Smooth muscle cell of the brain vasculature (primary cell): ENCODE data around the gene MAD1L1.
"Not testable (repeated sequence)": the region's sequence is repeated elsewhere in the genome, so short reads cannot be mapped to it uniquely, and the experiment has no call there.

Experiments used
- DNase-seq: peaks from one replicate; pipeline ENCODE4 v3.0.0-alpha.2; 2012; ENCODE audit warnings: low read depth, low spot score

Gene MAD1L1

DNA sequence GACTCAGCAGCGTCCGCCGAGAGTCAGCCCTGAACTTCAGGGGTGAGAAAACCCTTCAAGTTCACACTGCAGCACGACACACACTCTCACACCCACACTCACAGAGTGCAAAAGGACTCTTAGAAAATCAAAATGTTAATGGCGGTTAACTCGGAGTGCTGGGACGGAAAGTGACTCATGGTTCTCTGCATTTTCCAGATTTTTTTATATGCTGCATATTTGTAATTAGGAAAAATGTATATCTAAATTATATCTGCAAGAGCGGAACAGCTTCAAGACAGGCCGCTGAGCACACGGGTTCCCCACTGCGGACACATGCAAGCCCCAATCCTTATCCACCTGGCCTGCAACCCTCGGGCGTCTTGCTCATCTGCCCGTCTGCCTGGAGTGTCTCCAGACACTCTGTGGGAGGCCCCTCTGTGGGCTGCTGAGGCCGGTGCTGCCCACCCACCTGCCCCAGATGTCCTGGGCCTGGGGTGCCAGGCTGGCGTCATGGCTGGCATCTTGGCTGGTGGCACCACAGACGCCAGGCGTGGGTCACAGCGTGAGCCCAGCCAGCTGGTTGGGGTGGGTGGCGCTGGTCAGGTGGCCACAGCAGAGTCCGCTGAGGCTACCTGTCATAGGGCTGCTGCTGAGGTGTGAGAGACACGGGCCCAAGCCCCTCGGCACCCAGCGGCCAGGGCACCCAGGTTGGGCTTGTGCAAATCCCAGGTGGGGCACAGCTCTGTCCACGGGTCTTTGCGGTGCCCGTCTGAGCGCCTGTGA lies 407.7 kb downstream of the MAD1L1 start:
- not testable (repeated sequence) for DNase-seq

DNA sequence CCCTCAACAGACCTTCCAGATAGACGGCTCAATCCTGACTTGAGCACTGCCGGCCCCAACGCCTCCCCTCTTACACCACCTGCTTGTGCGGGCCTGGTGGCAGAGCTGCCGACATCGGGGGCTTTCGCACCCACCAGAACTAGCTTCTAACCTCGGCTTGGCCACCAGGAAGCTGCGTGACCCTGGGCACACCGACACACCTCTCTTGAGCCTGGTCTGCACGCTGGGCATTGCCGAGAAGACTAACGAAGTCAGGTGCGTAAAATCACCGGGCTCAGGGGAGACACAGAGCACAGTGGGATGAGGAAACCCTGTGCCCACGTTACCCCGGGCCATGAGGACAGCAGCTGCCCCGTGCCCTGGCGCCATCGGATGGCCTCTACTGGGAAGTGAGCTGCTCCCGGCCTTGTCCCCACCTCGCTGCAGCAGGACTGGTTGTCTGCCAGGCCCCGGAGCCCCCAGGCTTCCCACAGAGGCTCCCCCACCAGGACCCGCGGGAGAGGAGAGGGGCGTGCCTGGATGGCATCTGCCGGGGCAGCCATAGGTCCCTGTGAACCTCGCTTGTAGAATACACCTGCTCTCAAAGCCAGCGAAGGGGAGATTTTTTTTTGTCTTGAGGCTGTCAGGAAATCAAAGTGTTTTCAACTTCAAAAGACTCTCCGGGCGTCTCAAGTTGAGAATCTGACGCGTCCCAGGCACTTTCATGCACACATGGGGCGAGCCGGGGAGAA lies 408.4 kb downstream of the MAD1L1 start:
- not testable (repeated sequence) for DNase-seq

DNA sequence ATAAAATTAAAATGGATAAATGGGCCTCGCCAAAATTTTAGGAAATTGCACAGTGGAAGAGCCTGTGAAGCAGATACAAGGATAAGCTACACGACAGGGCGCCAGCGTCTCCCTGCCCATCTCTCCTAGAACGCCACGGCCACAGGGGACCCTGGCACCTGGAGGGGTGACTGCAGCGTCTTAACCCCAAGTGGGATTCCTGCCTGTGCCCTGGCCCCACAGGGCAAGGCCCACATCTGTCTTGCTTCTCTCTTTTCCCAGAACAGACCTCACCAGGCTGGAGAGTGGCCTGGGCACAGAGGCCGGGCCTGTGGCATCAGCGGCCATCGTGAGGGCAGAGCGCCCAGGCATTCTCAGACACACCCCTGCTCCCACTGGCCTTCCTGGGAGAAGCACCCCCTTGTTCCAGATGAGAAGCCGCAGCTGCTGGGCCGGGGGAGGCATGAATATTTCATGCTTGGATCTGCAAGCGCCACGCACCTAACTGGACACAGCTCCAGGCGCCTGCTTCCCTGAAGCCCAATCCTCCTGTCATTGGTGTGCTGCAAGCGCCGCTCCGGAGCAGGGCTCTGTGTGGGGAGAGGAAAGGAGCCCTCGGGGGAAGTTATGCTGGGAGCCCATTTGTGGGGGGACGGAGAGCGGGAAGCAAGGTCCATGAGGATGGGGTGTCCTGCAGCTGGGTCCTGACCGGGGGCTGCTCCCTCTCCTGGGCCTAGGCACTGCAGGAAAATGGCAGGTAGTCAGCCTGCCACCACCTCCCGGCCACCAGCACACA lies 409.2 kb downstream of the MAD1L1 start:
- DNase-seq = no peak

DNA sequence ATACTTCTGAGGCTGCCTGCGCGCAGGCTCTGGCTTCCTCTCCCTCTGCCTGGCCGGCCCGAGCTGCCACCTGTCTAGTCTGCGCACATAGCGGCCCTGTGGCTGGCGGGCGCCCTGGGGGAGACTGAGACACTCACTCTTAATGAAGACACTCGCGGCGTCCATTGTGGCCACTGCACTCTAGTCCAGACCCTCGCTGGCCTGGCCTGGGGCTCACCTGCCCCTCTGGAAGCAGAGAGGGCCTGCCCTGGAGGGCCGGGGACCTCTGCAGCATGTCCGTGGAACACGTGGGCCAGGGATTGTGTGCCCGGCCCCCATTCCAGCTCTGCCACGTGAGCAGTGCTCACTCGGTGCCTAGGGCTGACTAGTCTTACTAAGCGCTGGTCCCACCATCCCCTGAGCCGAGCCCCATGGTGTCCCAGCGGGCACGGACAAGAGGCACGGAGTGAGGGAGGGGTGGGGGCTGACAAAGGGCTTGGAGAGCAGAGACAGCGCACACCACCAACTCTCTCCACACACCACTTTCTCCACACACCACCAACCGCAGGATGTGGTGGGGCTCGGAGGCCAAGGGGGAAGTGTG lies 413.4 kb downstream of the MAD1L1 start:
- no peak for DNase-seq

DNA sequence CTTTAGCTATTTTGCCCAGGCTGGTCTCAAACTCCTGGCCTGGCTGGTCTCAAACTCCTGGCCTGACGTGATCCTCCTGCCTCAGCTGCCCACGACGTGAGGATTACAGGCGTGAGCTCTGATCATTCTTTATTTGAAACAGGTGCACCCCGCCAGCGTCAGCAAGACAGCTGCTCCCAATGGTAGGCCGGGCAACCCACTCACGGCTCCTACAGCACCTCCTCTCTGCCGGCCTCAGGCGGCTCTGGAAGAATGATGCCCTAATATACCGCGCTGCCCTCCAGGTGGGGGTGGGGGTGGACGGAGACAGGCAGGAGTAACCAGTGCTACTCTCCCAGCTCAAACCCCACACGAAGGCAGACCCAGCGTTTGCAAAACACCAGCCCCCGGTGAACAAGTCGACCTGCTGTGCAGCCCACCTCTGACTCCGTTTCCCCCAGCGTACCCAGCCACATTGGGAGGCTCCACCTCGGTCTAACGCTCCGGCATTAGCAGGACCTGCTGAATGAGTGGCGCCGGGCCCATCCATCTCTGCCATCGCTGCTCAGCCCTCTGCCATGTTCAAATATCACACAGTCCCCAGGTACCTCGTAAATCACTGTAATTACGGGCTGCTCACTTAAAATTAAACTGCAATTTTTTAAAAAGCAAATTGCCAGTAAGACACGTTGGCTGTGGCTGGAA lies 414.0 kb downstream of the MAD1L1 start:
- DNase-seq = no peak

DNA sequence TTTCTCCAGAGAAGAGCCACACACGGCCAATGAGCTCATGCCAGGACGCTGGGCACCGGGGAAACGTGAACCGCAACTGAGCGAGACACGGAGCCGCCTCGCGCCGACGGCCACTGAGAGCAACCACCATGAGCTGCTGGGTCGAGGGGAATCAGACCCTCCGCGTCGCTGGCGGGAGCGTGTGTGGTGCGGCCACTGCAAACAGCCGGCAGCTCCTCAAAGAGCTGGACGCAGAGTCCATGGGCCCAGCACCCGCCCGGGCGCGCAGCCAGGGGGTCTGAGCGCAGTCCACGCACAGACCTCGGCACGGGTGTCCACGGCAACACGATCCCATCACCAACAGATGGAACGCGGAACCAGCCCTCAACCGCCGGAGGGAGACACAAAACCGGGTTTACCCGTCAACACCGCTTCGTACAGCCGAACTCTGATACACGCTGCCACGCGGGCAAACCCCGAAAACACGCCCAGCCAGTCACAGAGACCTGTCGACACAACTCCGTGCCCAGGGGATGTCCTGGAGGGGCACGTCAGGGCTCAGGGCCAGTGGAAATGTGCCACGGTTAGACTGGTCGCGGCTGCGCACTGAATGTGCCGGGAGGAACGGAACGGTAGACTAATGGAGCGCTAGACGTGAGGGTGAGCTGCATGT lies 415.6 kb downstream of the MAD1L1 start:
- DNase-seq = no peak

DNA sequence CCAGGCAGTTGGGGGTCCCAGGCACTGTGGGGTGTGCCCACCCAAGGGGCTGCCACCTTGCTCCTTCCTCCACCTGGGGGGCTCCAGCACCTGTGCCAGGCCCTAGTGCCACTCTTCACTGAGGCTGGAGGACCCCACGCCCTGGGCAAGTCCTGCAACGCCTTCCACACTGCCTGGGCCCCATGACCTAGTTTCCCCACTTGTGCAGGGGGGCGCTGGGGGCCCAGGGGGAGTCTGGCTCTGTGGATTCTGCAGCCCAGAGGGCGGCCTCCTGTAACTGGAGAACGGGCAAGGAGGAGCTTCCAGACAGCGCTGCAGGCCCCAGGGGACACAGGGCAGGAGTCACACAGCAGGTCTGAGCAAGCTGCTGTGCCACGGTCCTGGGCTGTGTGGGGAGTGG lies 416.3 kb downstream of the MAD1L1 start:
- DNase-seq = not testable (repeated sequence)

DNA sequence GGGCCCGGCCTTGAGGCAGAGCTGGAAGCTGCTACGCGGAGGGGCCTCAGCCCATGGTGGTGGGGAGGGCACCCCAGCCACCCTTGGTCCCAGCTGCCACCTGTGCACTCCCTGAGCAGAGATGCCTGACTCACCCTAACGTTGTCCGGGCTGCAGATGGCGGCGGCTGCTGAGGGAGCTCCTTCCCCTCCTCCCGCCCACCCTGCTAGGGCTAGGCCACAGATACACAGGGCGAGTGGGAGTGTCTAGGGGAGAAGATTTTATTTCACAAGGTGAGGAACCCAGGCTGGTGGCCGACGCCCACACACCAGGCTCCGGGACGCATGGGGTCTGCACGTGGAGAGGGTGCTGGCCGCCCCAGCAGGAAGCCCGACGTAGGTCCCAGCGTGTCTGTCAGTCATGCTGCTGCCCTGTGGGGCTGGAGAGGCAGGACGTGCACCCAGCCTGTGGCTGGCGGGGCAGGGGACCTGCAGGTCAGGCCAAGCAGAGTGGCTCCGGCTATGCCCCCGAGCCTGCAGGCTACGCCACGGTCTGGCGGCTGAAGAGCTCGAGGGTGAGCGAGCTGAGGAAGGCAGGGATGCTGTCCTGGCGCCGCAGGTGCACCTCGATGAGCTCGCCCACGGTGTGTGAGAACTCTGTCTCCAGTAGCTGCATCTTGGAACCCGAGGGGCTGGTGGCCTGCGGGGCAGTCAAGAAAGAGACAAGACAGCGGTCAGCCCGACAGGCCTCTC lies 417.0 kb downstream of the MAD1L1 start:
- DNase-seq = not testable (repeated sequence)

DNA sequence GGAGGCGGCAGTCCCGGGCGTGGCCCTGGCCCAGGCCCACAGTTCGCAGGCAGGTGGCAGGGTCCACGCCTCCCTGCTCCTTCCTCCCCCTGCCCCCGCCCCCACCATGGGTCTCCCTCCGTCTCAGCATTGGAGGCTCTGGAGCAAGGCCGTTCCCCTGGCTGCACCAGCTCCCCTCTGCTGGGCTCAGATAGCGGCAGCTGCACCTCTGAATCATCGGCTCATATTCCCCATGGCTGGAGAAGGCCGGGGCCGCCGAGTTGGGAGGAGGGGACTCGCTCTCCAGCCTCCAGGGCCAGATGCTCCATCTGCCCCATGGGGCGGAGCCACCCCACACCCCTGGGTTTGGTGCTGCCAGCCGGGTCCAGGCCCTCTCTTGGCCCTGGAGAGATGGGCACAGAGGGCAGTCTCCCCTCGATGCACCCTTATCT lies 417.7 kb downstream of the MAD1L1 start:
- no peak for DNase-seq

DNA sequence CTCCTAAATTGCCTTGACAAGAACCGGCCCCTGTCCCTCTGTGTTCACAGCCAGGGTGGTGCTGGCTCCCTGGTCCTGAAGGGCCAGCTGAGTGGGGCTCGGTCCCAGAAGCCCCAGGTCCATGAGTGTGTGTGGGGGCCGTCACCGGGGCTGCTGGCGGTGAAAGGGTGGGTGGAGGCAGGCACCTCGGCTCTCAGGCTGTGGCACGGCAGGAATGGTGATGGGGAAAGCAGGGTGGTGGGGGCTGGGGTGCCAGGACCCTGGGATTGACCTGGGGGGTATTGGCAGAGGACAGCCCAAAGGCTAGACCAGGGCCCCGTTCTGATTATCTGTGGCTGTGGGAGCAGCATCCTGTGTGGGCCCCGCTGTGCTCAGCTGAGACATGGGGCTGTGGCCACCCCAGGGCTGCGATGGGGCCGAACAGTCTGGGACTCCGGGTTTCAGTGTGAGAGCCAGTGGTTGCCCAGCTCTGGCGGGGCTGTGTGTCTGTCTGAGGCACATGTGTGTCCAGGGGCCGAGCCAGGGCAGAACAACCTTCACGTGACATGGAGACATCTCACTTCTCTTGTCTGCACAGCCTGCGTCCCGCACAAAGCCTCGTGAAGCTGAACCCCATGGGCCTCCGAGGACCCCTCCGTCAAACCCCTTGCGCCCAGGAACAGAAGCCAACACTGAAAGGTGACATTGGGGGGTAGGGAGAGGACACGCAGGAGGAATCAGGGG lies 418.5 kb downstream of the MAD1L1 start:
- no peak for DNase-seq

DNA sequence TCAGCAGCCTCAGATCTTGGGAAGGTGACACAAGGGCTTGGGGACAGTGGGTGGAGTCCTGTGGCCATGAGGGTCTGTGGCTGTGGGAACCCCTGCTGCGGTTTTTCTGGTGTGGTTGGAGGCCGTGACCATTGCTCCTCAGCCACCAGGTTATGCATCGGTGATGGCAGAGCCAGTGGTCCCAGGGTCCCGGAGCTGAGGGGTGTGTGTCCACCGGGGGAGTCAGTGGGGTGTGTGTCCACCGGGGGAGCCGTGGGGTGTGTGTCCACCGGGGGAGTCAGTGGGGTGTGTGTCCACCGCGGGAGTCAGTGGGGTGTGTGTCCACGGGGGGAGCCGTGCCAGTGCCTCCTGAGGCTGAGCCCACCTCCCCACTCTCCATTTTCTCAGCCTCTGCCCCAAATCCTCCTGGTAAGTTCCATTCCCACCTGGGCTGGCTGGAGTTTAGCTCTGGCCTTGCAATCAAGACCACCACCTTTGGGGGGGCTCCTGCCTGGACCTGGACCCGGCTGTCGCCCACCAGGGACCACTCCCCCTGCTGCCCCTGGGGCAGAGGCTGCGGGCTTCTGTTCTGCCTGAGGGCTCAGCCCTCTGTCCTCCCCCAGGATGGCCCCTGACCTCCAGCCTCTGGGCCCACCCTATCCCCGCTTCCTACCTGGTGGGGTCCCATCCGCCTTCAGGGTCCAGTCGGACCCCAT lies 419.2 kb downstream of the MAD1L1 start:
- no peak for DNase-seq

DNA sequence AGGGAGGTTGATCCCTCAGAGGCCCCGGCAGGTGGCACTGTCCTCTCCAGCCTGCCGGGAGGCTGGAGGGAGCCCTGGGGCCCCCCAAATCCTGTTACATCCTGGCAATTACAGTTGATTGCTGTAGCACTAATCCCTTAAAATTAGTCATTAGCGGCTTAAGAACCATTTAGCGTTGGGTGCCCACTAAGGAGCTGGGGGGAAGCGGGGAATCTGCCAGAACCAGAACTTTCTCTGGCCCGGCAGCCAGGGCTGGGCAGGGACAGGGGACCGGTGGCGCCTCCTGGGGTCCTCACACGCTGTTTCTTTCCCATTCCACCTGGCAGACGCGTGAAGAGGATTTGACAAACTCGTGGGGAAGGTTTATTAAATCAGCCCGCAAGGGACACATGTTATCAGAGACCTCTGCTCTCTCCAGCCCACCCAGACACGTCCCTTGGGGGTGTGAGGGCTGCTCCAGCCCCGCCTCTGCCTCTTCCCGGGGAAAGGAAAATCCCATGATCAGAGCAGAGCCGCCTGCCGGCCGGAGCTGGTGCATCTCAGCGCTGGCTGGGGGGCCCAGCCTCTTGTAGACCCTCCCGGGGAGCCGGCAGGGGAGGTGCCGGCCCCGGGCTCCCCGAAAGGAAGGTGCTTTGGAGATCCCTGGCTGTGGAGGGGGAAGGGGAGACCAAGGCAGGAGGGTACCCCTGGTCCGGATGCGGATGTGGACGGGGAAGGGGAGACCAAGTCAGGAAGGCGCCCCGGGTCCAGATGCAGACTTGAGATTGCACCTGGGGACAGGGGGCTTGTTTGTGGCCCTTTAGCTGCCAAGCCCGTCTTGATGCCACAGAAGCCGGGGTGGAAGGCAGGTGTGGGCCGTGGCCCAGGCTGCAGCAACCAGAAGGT lies 420.0 kb downstream of the MAD1L1 start:
- no peak for DNase-seq

DNA sequence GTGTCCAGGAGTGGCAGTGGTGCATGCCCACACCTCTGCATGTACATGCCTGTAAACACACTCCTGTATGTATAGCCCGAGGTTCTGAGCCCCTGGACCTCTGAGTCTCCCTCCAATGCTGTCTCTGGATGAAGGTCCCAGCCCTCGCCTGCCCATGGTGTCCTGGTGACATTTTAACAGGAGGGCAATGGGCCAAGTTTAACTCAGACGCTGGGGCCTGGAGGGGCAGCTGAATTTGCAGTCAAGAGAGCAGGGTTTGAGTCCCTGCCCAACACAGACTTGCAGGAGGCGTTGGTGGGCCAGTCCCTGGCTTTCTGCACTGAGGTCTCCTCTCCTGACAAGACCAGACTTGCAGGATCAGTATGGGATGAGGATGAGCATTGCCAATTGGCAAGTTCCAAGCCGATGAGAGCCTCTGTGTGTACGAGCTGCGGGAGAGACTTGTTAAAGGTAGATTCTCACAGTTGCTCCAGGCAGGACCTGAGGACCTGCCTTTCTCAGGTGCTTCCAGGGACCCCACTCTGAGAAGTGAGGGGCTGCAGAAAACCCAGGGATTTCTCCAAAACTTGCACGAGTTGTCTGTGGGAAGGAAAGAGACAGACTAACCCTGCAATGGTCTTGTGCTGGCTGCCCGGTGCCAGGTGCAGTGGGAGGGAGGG lies 420.8 kb downstream of the MAD1L1 start:
- no peak for DNase-seq

DNA sequence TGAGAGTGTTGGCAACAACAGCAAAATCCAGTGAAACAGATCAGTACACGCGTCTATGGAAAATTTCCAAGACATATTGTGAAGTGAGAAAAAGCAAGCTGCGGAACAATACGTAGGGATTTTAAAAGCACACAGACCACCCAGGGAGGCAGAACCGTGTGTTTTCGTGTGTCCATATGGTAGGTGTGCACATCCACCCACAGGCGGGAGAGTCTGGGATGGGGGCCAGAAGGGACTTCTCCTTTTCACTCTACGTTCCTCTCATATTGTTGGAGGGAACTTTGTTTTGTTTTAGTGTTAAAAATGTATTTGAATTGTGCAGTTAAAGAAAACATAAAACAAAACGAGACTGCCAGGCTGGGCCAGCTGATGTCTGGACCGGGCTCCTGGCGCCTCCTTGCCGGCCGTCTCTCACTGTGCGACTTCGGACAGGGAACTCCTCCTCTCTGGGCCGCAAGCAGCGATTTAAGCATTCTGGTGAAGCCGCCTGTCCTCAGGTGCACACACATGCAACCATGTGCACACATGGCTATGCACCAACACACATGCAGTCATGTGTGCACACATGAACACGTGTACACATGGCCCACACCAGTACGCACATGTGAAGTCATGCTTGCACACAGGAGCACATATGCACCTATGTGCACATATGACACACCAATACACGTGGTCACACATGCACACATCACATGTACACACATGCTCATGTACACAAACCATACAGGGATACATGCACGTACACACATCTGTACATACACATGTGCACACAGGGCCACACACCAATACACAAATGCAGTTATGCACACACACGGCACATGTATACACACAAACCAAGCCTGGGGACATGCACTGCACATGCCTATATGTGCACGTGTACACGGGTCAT lies 421.5 kb downstream of the MAD1L1 start:
- no peak for DNase-seq

DNA sequence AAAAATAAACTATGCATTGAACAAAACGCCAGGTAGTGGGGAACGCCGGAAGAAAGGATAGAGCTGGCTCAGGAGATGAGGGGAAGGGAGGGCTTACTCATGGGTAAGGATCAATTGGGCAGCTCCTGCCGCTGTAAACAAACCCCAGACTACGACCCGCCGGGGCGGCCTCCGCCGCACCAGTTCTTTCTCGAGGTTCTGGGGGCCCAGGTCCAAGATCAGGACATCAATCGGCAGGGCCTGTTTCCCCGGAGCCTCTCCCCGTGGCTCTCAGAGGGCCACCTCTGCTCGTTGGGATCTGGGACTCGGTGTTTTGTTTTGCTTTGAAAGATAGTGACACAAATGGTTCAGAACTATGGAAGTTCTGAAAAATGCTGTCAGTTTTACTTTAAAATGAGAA lies 422.2 kb downstream of the MAD1L1 start:
- no peak for DNase-seq

DNA sequence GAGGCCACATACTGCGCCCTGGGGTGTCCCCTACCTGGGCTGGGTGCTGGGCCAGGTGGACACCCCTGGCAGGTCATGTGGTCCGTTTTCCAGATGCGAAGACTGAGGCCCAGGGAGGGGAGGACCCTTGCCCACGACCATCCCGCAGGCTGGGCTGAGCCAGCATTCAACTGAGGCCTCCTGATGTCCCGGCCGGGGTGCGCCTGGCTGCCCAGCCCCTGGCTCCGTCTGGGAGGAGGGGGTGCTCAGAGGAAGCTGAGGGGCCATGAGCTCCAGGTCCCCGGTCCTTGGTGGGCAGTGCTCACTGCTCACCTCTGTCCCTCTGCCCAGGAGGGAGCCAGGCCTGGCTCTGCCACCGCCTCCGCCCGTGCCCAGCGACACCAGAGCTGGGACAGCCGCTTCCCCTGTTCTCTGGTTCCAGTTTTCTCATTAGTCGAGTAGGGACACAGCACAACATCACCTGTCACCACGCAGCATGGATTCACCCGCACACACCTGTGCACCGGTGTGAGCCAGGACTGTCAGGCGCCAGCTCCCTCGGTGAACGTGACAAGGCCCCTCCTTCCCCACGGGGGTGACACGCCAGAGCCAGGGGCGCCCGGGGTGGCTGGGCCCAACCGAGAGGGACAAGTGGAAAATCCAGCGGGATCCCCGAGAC lies 423.0 kb downstream of the MAD1L1 start:
- no peak for DNase-seq
